ENCODE measurements around the gene PNN. TPM values are rescaled to one million over a fixed set of nuclear protein-coding genes. Genes with fewer than 3 reads are reported as not detected.
A peak's percentile ranks its signal among the peaks of the same experiment; 100 is the strongest.
"Not testable (repeated sequence)": the region's sequence is repeated elsewhere in the genome, so short reads cannot be mapped to it uniquely, and the experiment has no call there.

The PNN gene
- total RNA-seq, 5 donors from 2014 or later (not counting 1 experiment from before 2014, with no cell fraction given): 80.2 to 136 (median 94.4) TPM

- H3K36me3 Mint-ChIP-seq: no peaks in the 10 kb centered on the region
- no peak for DNase-seq
- H3K9me3 ChIP-seq: no peaks in the 10 kb centered on the region
- no peak overlapping the region for H3K27ac ChIP-seq (ENCODE audit: low read length)
- no peak overlapping the region for H3K4me3 Mint-ChIP-seq
- POLR2A ChIA-PET: no interaction called here
- peaks cover 0 to 8% (median 4%) of the 10 kb centered on the region in 3 donors for H3K4me1 Mint-ChIP-seq
- ATAC-seq (replicated peaks in 1 of 4): no peak
- 100% methylated on average over 1 of the region's 5 CpGs for WGBS (ENCODE audit: insufficient coverage)
- H3K27me3 Mint-ChIP-seq: peaks cover 0 to 3% of the 10 kb centered on the region in 2 donors
- CTCF ChIA-PET: no interaction called here
- H3K27me3 ChIP-seq (replicated peaks in 1 of 2; ENCODE audit: control insufficient read depth in 2 of 2, extremely low read depth in 1 of 2, insufficient read depth in 2 of 2, low read length in 1 of 2): no peaks in the 10 kb centered on the region
- no peaks in the 10 kb centered on the region for H3K36me3 ChIP-seq (ENCODE audit: control insufficient read depth in 2 of 2, extremely low read depth in 1 of 2, insufficient read depth in 1 of 2, low read length in 1 of 2)
- no peaks in the 10 kb centered on the region for H3K4me1 ChIP-seq (ENCODE audit: control insufficient read depth in 1 of 2, extremely low read depth in 1 of 2, insufficient read depth in 2 of 2, low read length in 2 of 2)
- H3K9me3 Mint-ChIP-seq: no peaks in the 10 kb centered on the region
- H3K4me3 ChIP-seq (ENCODE audit: control insufficient read depth in 1 of 2, extremely low read depth in 1 of 2, low read length in 1 of 2): no peak overlapping the region
- peak overlapping the region in 1 of 2 donors; percentile 46 for H3K27ac Mint-ChIP-seq
Measured at GRCh38 chr14:39218171-39218769, 43.2 kb downstream of the PNN start.

GRCh38 chr14:39219075-39219499, 44.0 kb downstream of the PNN start:
- peaks cover 0 to 3% of the 10 kb centered on the region in 2 donors for H3K27me3 Mint-ChIP-seq
- H3K9me3 Mint-ChIP-seq: no peaks in the 10 kb centered on the region
- no peaks in the 10 kb centered on the region for H3K27me3 ChIP-seq (replicated peaks in 1 of 2; ENCODE audit: control insufficient read depth in 2 of 2, extremely low read depth in 1 of 2, insufficient read depth in 2 of 2, low read length in 1 of 2)
- H3K36me3 ChIP-seq (ENCODE audit: control insufficient read depth in 2 of 2, extremely low read depth in 1 of 2, insufficient read depth in 1 of 2, low read length in 1 of 2): no peaks in the 10 kb centered on the region
- ChIA-PET POLR2A (no interaction called here), CTCF (no interaction called here)
- H3K9me3 ChIP-seq: no peaks in the 10 kb centered on the region
- no peak overlapping the region for H3K4me3 Mint-ChIP-seq
- no peak overlapping the region for H3K27ac ChIP-seq (ENCODE audit: low read length)
- H3K4me1 Mint-ChIP-seq: peaks cover 0 to 8% (median 4%) of the 10 kb centered on the region in 3 donors
- no peak overlapping the region for H3K27ac Mint-ChIP-seq
- ATAC-seq (replicated peaks in 1 of 4) (no peak), DNase-seq (no peak)
- H3K4me3 ChIP-seq (ENCODE audit: control insufficient read depth in 1 of 2, extremely low read depth in 1 of 2, low read length in 1 of 2): no peak overlapping the region
- WGBS (ENCODE audit: insufficient coverage): 100% methylated on average over 1 of the region's 3 CpGs
- H3K36me3 Mint-ChIP-seq: no peaks in the 10 kb centered on the region
- H3K4me1 ChIP-seq (ENCODE audit: control insufficient read depth in 1 of 2, extremely low read depth in 1 of 2, insufficient read depth in 2 of 2, low read length in 2 of 2): no peaks in the 10 kb centered on the region

DNA sequence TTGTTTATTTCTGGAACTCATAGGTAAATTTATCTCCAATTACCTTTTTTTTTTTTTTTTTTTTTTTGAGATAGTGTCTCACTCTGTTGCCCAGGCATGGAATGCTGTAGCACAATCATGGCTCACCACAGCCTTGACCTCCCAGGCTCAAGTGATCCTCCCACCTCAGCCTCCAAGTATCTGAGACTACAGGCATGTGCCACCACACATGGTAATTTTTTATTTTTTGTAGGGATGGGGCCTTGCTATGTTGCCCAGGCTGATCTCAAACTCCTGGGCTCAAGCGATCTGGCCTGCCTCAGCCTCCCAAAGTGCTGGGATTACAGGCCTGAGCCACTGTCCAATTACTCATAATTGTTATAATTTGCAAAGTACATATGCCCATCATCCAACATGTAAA, 45.4 kb downstream of the PNN start:
- H3K4me3 Mint-ChIP-seq: not testable (repeated sequence)
- no CpG with 5 or more reads among the region's 1 CpG for WGBS (ENCODE audit: insufficient coverage)

DNA sequence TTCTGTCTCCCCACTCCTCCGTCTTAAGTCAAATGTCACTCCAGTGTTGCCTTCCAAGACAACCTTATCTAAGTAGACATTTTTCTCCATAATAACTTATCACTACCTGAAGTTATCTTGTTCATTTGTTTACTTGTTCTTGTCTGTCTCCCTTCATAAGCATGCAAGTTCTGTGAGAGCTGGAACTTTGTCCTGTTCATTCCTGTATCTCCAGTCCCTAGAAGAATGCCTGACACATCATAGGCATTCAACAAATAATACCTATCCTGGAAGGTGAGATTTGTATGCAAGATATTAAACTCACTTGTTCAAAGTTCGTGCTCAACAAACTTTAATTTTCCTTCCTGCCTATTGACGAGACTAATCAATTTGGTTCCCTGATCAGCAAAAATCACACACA, 53.0 kb downstream of the PNN start:
- DNase-seq: no peak
- H3K4me1 Mint-ChIP-seq: peaks cover 29 to 39% (median 30%) of the 10 kb centered on the region in 3 donors
- H3K4me1 ChIP-seq (ENCODE audit: control insufficient read depth in 1 of 2, extremely low read depth in 1 of 2, insufficient read depth in 2 of 2, low read length in 2 of 2): peaks cover 6 to 38% of the 10 kb centered on the region in 2 experiments
- peaks cover 0 to under 1% of the 10 kb centered on the region in 2 donors for H3K27me3 Mint-ChIP-seq
- no peaks in the 10 kb centered on the region for H3K36me3 ChIP-seq (ENCODE audit: control insufficient read depth in 2 of 2, extremely low read depth in 1 of 2, insufficient read depth in 1 of 2, low read length in 1 of 2)
- CTCF ChIA-PET: no interaction called here
- ATAC-seq (replicated peaks in 1 of 4): no peak
- peak overlapping the region; percentile 83 for H3K27ac ChIP-seq (ENCODE audit: low read length)
- H3K4me3 Mint-ChIP-seq: no peak overlapping the region
- no peak overlapping the region for H3K4me3 ChIP-seq (ENCODE audit: control insufficient read depth in 1 of 2, extremely low read depth in 1 of 2, low read length in 1 of 2)
- H3K36me3 Mint-ChIP-seq: no peaks in the 10 kb centered on the region
- H3K9me3 ChIP-seq: no peaks in the 10 kb centered on the region
- peak overlapping the region; percentile 94 to 96 for H3K27ac Mint-ChIP-seq
- no peaks in the 10 kb centered on the region for H3K9me3 Mint-ChIP-seq
- 100% methylated on average over 1 of the region's 3 CpGs for WGBS (ENCODE audit: insufficient coverage)
- POLR2A ChIA-PET: no interaction called here
- H3K27me3 ChIP-seq (replicated peaks in 1 of 2; ENCODE audit: control insufficient read depth in 2 of 2, extremely low read depth in 1 of 2, insufficient read depth in 2 of 2, low read length in 1 of 2): no peaks in the 10 kb centered on the region

More for the DNA sequence above, 45.4 kb downstream of the PNN start:
- CTCF ChIA-PET; H3K27me3 ChIP-seq (replicated peaks in 1 of 2; ENCODE audit: control insufficient read depth in 2 of 2, extremely low read depth in 1 of 2, insufficient read depth in 2 of 2, low read length in 1 of 2); H3K27ac Mint-ChIP-seq; H3K4me1 ChIP-seq (ENCODE audit: control insufficient read depth in 1 of 2, extremely low read depth in 1 of 2, insufficient read depth in 2 of 2, low read length in 2 of 2); DNase-seq; H3K27me3 Mint-ChIP-seq; POLR2A ChIA-PET; H3K9me3 Mint-ChIP-seq; ATAC-seq (replicated peaks in 1 of 4); H3K4me3 ChIP-seq (ENCODE audit: control insufficient read depth in 1 of 2, extremely low read depth in 1 of 2, low read length in 1 of 2); H3K36me3 ChIP-seq (ENCODE audit: control insufficient read depth in 2 of 2, extremely low read depth in 1 of 2, insufficient read depth in 1 of 2, low read length in 1 of 2); H3K36me3 Mint-ChIP-seq; H3K4me1 Mint-ChIP-seq; H3K9me3 ChIP-seq; H3K27ac ChIP-seq (ENCODE audit: low read length): not testable (repeated sequence)

DNA sequence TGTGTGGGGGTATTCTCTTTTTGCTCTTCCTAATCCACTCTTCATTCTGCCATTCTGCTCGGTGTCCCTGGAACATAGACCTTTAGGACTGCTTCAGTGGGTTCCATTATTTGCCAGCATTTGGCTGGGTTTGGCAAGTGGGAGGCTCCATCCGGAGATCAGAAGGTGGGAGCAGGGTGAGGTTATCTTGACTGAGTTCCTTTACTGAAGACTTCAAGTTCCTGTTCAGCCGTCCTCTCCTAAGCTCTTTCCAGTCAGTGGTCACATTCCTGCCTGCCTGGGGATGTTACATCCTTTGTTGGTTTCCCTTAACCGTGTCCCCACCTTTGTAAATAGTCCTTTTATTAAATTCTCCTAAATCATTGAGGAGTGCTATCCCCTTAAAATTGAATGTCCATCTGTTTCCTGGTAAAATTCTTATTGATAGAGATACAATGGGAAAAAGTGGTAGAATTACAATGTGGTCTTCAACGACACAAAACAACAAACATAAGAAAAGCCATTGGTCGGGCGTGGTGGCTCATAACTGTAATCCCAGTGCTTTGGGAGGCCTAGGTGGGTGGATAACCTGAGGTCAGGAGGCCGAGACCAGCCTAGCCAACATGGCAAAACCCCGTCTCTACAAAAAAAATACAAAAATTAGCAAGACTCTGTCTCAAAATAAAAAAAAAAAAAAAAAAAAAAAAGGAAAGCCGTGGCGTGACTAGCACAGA, 53.6 kb downstream of the PNN start:
- CTCF ChIA-PET: interaction anchor here in 1 of 2 donors (0.7 to 1.3 kb wide), 2 partner anchors 40 to 121 kb away, joined by 5 to 6 read pairs; no protein-coding TSS in a partner anchor
- H3K27ac Mint-ChIP-seq: peak overlapping the region; percentile 94 to 96
- H3K9me3 ChIP-seq: no peaks in the 10 kb centered on the region
- WGBS (ENCODE audit: insufficient coverage): 14% methylated on average over 2 of the region's 11 CpGs
- ATAC-seq (replicated peaks in 1 of 4): no peak
- H3K36me3 Mint-ChIP-seq: no peaks in the 10 kb centered on the region
- no peaks in the 10 kb centered on the region for H3K27me3 ChIP-seq (replicated peaks in 1 of 2; ENCODE audit: control insufficient read depth in 2 of 2, extremely low read depth in 1 of 2, insufficient read depth in 2 of 2, low read length in 1 of 2)
- H3K9me3 Mint-ChIP-seq: no peaks in the 10 kb centered on the region
- H3K36me3 ChIP-seq (ENCODE audit: control insufficient read depth in 2 of 2, extremely low read depth in 1 of 2, insufficient read depth in 1 of 2, low read length in 1 of 2): no peaks in the 10 kb centered on the region
- peak in 2 of 35 experiments; percentile 17 to 22 for DNase-seq
- POLR2A ChIA-PET: interaction anchor here in 1 of 2 donors (0.6 to 0.7 kb wide), 2 partner anchors 45 to 61 kb away, joined by 7 to 10 read pairs; no protein-coding TSS in a partner anchor
- no peak overlapping the region for H3K4me3 ChIP-seq (ENCODE audit: control insufficient read depth in 1 of 2, extremely low read depth in 1 of 2, low read length in 1 of 2)
- H3K4me3 Mint-ChIP-seq: peak overlapping the region in 1 of 3 donors; percentile 28
- H3K4me1 Mint-ChIP-seq: peaks cover 30 to 42% (median 31%) of the 10 kb centered on the region in 3 donors
- H3K27me3 Mint-ChIP-seq: no peaks in the 10 kb centered on the region
- peaks cover 6 to 38% of the 10 kb centered on the region in 2 experiments for H3K4me1 ChIP-seq (ENCODE audit: control insufficient read depth in 1 of 2, extremely low read depth in 1 of 2, insufficient read depth in 2 of 2, low read length in 2 of 2)
- peak overlapping the region; percentile 83 for H3K27ac ChIP-seq (ENCODE audit: low read length)

DNA sequence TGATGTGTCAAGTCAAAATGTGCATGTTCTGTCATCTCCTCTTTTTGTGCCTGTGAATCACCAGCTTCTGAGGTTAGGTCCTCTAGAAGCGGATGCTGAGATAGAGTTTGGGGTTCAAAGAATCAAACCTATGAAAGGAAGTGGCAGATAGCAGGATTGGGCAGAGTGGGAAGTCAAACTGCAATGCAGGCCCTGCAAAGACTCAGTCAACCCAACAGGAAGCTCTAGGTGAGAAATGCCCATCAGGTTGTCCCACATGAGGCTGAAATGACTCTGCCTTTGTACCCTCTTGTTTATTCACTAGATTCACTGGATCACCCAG, 54.1 kb downstream of the PNN start:
- DNase-seq: peak in 33 of 35 experiments; percentile 2 to 80 (median 29)
- Histone ChIP-seq H3K4me1 (ENCODE audit: control insufficient read depth in 1 of 2, extremely low read depth in 1 of 2, insufficient read depth in 2 of 2, low read length in 2 of 2) (peaks cover 6 to 38% of the 10 kb centered on the region in 2 experiments), H3K27ac (ENCODE audit: low read length) (peak overlapping the region; percentile 83), H3K9me3 (no peaks in the 10 kb centered on the region), H3K27me3 (replicated peaks in 1 of 2; ENCODE audit: control insufficient read depth in 2 of 2, extremely low read depth in 1 of 2, insufficient read depth in 2 of 2, low read length in 1 of 2) (no peaks in the 10 kb centered on the region), H3K36me3 (ENCODE audit: control insufficient read depth in 2 of 2, extremely low read depth in 1 of 2, insufficient read depth in 1 of 2, low read length in 1 of 2) (no peaks in the 10 kb centered on the region), H3K4me3 (ENCODE audit: control insufficient read depth in 1 of 2, extremely low read depth in 1 of 2, low read length in 1 of 2) (no peak overlapping the region)
- Mint-ChIP-seq H3K27me3 (no peaks in the 10 kb centered on the region), H3K4me3 (peak overlapping the region in 1 of 3 donors; percentile 28), H3K36me3 (no peaks in the 10 kb centered on the region), H3K4me1 (peaks cover 30 to 45% (median 35%) of the 10 kb centered on the region in 3 donors), H3K9me3 (no peaks in the 10 kb centered on the region), H3K27ac (peak overlapping the region; percentile 94 to 96)
- ChIA-PET CTCF (interaction anchor here in 1 of 2 donors (0.7 to 1.3 kb wide), 3 partner anchors 37 to 122 kb away, joined by 3 to 6 read pairs (median 5); no protein-coding TSS in a partner anchor), POLR2A (interaction anchor here in 1 of 2 donors (0.6 to 0.7 kb wide), 3 partner anchors 45 to 126 kb away, joined by 3 to 10 read pairs (median 7); partner anchors contain the start of gene SEC23A)
- ATAC-seq (replicated peaks in 1 of 4): peak; percentile 94 to 97 (median 95)
- WGBS (ENCODE audit: insufficient coverage): no CpG with 5 or more reads among the region's 1 CpG

Measured in T-cell (primary cell).